H1 (cell line): ENCODE data around the gene ZSWIM4. TPM values are rescaled to one million over a fixed set of nuclear protein-coding genes. Genes with fewer than 3 reads are reported as not detected.
"Not testable (repeated sequence)": the region's sequence is repeated elsewhere in the genome, so short reads cannot be mapped to it uniquely, and the experiment has no call there.

Experiments
- CTCF ChIA-PET: fragments of 300-600 bp; sonication (Branson Sonifier 250); formaldehyde crosslinking; loops from one replicate; lab custom pipeline; 2021; ENCODE audit not compliant: partially characterized antibody; lab: Charles Lee
- POLR2A ChIA-PET: fragments of 300-600 bp; sonication (Branson Sonifier 250); formaldehyde crosslinking; loops from one replicate; lab custom pipeline; 2021; ENCODE audit warnings: inconsistent platforms; ENCODE audit not compliant: partially characterized antibody; lab: Charles Lee
- DNase-seq, 2 experiments: peaks; one replicate each; pipeline versions ENCODE4 v3.0.0 to v3.0.0-alpha.2; 2010 to 2022; ENCODE audit warnings: low spot score in 2 of 2, low read depth in 1 of 2, mixed read lengths in 1 of 2
- FAIRE-seq: peaks from 2 replicates; lab custom pipeline; 2011; peaks lifted over from hg19 to GRCh38; lab: Jason Lieb, UNC
- H2AFZ ChIP-seq: 2 replicates; pipeline ENCODE4 v1.8.1; 2012; ENCODE audit warnings: low read length, inconsistent platforms
- H2AK5ac ChIP-seq: 2 replicates; pipeline ENCODE4 v1.6.1; 2013; ENCODE audit warnings: low read depth, low read length
- H2BK120ac ChIP-seq: replicated peaks from 2 replicates; pipeline ENCODE3; 2013; ENCODE audit warnings: low read depth, low read length, inconsistent platforms
- H2BK12ac ChIP-seq: 2 replicates; pipeline ENCODE4 v1.6.1; 2013; ENCODE audit warnings: low read depth, low read length
- H2BK15ac ChIP-seq: 2 replicates; pipeline ENCODE4 v1.6.1; 2013; ENCODE audit warnings: low read length
- H2BK20ac ChIP-seq: 2 replicates; pipeline ENCODE4 v1.6.1; 2013; ENCODE audit warnings: low read length
- H2BK5ac ChIP-seq: 2 replicates; pipeline ENCODE4 v1.6.1; 2013; ENCODE audit warnings: low read depth, low read length
- H3K14ac ChIP-seq: 2 replicates; pipeline ENCODE4 v1.6.1; 2013; ENCODE audit warnings: inconsistent platforms; ENCODE audit not compliant: insufficient read length
- H3K18ac ChIP-seq: 2 replicates; pipeline ENCODE4 v1.6.1; 2013; ENCODE audit warnings: low read length; ENCODE audit errors: extremely low read depth
- H3K23ac ChIP-seq: 2 replicates; pipeline ENCODE4 v1.6.1; 2013; ENCODE audit warnings: inconsistent platforms; ENCODE audit not compliant: insufficient read length
- H3K23me2 ChIP-seq: 2 replicates; pipeline ENCODE4 v1.6.1; 2013; ENCODE audit warnings: low read depth, low read length
- H3K27ac ChIP-seq: 2 replicates; pipeline ENCODE4 v1.6.1; 2011; ENCODE audit warnings: low read depth, low read length, inconsistent platforms
- H3K27me3 ChIP-seq, 4 experiments: replicated peaks in 1 of 4; 1 replicate in 1 of 4; 2 replicates in 3 of 4; pipeline versions ENCODE4 v1.6.1 to v1.8.1; 2011 to 2013; ENCODE audit warnings: low read length in 3 of 4, mild to moderate bottlenecking in 3 of 4, inconsistent platforms in 2 of 4, mixed read lengths in 2 of 4, moderate library complexity in 1 of 4; ENCODE audit not compliant: control insufficient read depth in 3 of 4, insufficient read depth in 3 of 4; ENCODE audit errors: extremely low read depth in 1 of 4
- H3K36me3 ChIP-seq, 4 experiments: 2 replicates each; pipeline versions ENCODE4 v1.6.1 to v1.8.1; 2011 to 2013; ENCODE audit warnings: mild to moderate bottlenecking in 4 of 4, low read length in 3 of 4, moderate library complexity in 2 of 4, control low read depth in 1 of 4, inconsistent platforms in 1 of 4; ENCODE audit not compliant: insufficient read depth in 4 of 4, control insufficient read depth in 2 of 4
- H3K4ac ChIP-seq: replicated peaks from 2 replicates; pipeline ENCODE3; 2013; ENCODE audit warnings: low read length, low read depth, mixed read lengths, inconsistent platforms; ENCODE audit not compliant: insufficient read length
- H3K4me1 ChIP-seq, 4 experiments: replicated peaks in 1 of 4; 1 replicate in 1 of 4; 2 replicates in 3 of 4; pipeline versions ENCODE4 v1.6.1 to v1.8.1; 2011 to 2013; ENCODE audit warnings: low read length in 3 of 4, inconsistent platforms in 2 of 4, mixed read lengths in 1 of 4; ENCODE audit not compliant: insufficient read depth in 4 of 4, control insufficient read depth in 3 of 4
- H3K4me2 ChIP-seq, 2 experiments: 2 replicates each; pipeline versions ENCODE4 v1.6.1 to v1.8.1; 2011 to 2013; ENCODE audit warnings: low read depth in 2 of 2, low read length in 2 of 2, control low read depth in 1 of 2, inconsistent platforms in 1 of 2, mild to moderate bottlenecking in 1 of 2; ENCODE audit not compliant: insufficient read depth in 1 of 2
- H3K4me3 ChIP-seq, 4 experiments: fragments of 200-600, 300-600 bp in 1 of 4; sonication (generic), shearing (Covaris generic), sonication (Bioruptor Twin) in 1 of 4; 2 replicates each; pipeline versions ENCODE4 v1.5.1 to v1.8.1; 2011 to 2016; ENCODE audit warnings: low read length in 4 of 4, low read depth in 3 of 4, control low read depth in 2 of 4, inconsistent platforms in 2 of 4, mild to moderate bottlenecking in 2 of 4, mixed read lengths in 1 of 4, moderate library complexity in 1 of 4; ENCODE audit not compliant: insufficient read depth in 2 of 4; ENCODE audit errors: extremely low read depth in 1 of 4
- H3K56ac ChIP-seq: replicated peaks from 2 replicates; pipeline ENCODE3; 2013; ENCODE audit warnings: low read depth, mild to moderate bottlenecking, mixed read lengths, low read length, inconsistent platforms; ENCODE audit not compliant: insufficient read length
- H3K79me1 ChIP-seq: 2 replicates; pipeline ENCODE4 v1.6.1; 2013; ENCODE audit warnings: low read depth, low read length, control low read depth
- H3K79me2 ChIP-seq, 2 experiments: 2 replicates each; pipeline versions ENCODE4 v1.6.1 to v1.8.1; 2012 to 2013; ENCODE audit warnings: low read length in 2 of 2, mild to moderate bottlenecking in 2 of 2, inconsistent platforms in 1 of 2; ENCODE audit not compliant: insufficient read depth in 2 of 2, control insufficient read depth in 1 of 2
- H3K9ac ChIP-seq, 4 experiments: replicated peaks in 1 of 4; 1 replicate in 1 of 4; 2 replicates in 3 of 4; pipeline versions ENCODE4 v1.6.1 to v1.8.1; 2011 to 2013; ENCODE audit warnings: low read depth in 3 of 4, low read length in 3 of 4, control low read depth in 2 of 4, mild to moderate bottlenecking in 2 of 4, moderate library complexity in 2 of 4, inconsistent platforms in 1 of 4; ENCODE audit errors: extremely low read depth in 1 of 4
- H3K9me3 ChIP-seq, 2 experiments: 2 replicates each; pipeline versions ENCODE4 v1.6.1 to v1.8.1; 2012 to 2013; ENCODE audit warnings: mild to moderate bottlenecking in 2 of 2, moderate library complexity in 2 of 2, control low read depth in 1 of 2, inconsistent platforms in 1 of 2, low read depth in 1 of 2, low read length in 1 of 2, mixed read lengths in 1 of 2; ENCODE audit not compliant: insufficient read depth in 2 of 2
- H4K20me1 ChIP-seq, 2 experiments: replicated peaks in 1 of 2; 2 replicates each; pipeline versions ENCODE3 to v1.8.1; 2011 to 2013; ENCODE audit warnings: inconsistent platforms in 2 of 2, low read length in 2 of 2, mild to moderate bottlenecking in 1 of 2; ENCODE audit not compliant: insufficient read depth in 2 of 2, control insufficient read depth in 1 of 2
- H4K5ac ChIP-seq: 2 replicates; pipeline ENCODE4 v1.6.1; 2013; ENCODE audit warnings: low read length, low read depth, mixed read lengths, inconsistent platforms; ENCODE audit not compliant: insufficient read length
- H4K8ac ChIP-seq: 2 replicates; pipeline ENCODE4 v1.8.0; 2013; ENCODE audit warnings: mild to moderate bottlenecking, moderate library complexity, low read length, inconsistent platforms; ENCODE audit not compliant: insufficient read depth; ENCODE audit errors: extremely low read depth
- H4K91ac ChIP-seq: replicated peaks from 2 replicates; pipeline ENCODE3; 2013; ENCODE audit warnings: low read length, mixed read lengths, inconsistent platforms; ENCODE audit not compliant: insufficient read length
- NRF1 ChIP-seq: IDR thresholded peaks from 2 replicates; pipeline ENCODE4 v1.6.1; 2011; ENCODE audit warnings: mild to moderate bottlenecking, low read depth, low read length, improper control_type of control experiment
- WGBS, 2 experiments: shearing (Covaris generic) in 1 of 2; methylation state at CpG; one replicate each; pipeline versions ENCODE4 v1.1.6 to v1.1.7; 2013 to 2015; ENCODE audit warnings: low lambda C conversion rate in 2 of 2, mixed read lengths in 2 of 2, inconsistent platforms in 1 of 2, low coverage in 1 of 2, missing lambda C conversion rate in 1 of 2; ENCODE audit not compliant: insufficient replicate concordance in 2 of 2, insufficient coverage in 1 of 2, insufficient read length in 1 of 2; ENCODE audit errors: extremely low coverage in 1 of 2, missing lambda C conversion rate in 1 of 2; 5-methylcytosine and 5-hydroxymethylcytosine counted together
- polyA plus RNA-seq, 7 experiments: library from polyadenylated mRNA; depleted of rRNA in 3 of 7; stranded (reverse) in 5 of 7; unstranded in 2 of 7; fragments of >200 nt in 5 of 7; fragments of 200-250 nt in 2 of 7; gene quantifications; 1 replicate in 5 of 7; 2 replicates in 1 of 7; 4 replicates in 1 of 7; pipeline versions ENCODE4 v1.2.1 to v1.2.3, GENCODE V29; 2011 to 2013; ENCODE audit warnings: missing spikeins in 2 of 7, mixed read lengths in 2 of 7
- total RNA-seq: library from RNA; stranded (reverse); fragmentation: NEBNext Ultra II Directional; extraction: Animal tissue kit (Norgen Biotek cat#: 25700); gene quantifications from 2 replicates; pipeline ENCODE4 v1.2.1, GENCODE V29; 2021

ZSWIM4 gene
- total and polyA plus RNA-seq, 2 of the 8 experiments (the other 6 are each of a cell fraction or from before 2014, with no cell fraction given), result 12.2 to 31.1 TPM

GRCh38 chr19:13790354-13790753, 4.9 kb upstream of the ZSWIM4 start (continued):
- TF ChIP-seq NRF1, result no peak

DNA sequence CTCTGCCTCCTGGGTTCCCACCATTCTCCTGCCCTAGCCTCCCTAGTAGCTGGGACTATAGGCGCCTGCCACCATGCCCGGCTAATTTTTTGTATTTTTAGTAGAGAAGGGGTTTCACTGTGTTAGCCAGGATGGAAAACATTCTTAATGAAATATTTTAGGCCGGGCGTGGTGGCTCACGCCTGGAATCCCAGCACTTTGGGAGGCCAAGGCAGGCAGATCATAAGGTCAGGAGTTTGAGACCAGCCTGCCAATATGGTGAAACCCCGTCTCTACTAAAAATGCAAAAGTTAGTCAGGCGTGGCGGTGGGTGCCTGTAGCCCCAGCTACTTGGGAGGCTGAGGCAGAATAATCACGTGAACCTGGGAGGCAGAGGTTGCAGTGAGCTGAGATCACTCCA, 1.9 kb upstream of the ZSWIM4 start:
- Histone ChIP-seq H2AK5ac (peak overlapping the region; percentile 45; the same call in 1 of the 2 replicates), H2BK12ac (peak overlapping the region; percentile 98; the same call in 1 of the 2 replicates), H3K79me2 (peaks cover 0 to 12% of the 10 kb centered on the region in 2 experiments; a peak in 1 of 4 replicates)
- DNase-seq, H3K27me3 ChIP-seq, H2BK20ac ChIP-seq, H2BK15ac ChIP-seq, H2BK5ac ChIP-seq, H3K23me2 ChIP-seq, H4K91ac ChIP-seq, H3K9me3 ChIP-seq, H3K4me3 ChIP-seq, FAIRE-seq, H4K5ac ChIP-seq, H4K20me1 ChIP-seq, H4K8ac ChIP-seq, H3K23ac ChIP-seq, H2AFZ ChIP-seq, H2BK120ac ChIP-seq, H3K27ac ChIP-seq, H3K14ac ChIP-seq, H3K18ac ChIP-seq, H3K36me3 ChIP-seq, H3K79me1 ChIP-seq, H3K4me1 ChIP-seq, H3K9ac ChIP-seq, H3K4me2 ChIP-seq, H3K56ac ChIP-seq, H3K4ac ChIP-seq: not testable (repeated sequence)
- WGBS, 2 experiments, result 93% methylated on average over 9 of the region's 9 CpGs; no CpG with 5 or more reads in 1 of the 2 experiments
- ChIA-PET POLR2A (interaction anchor here (2.9 to 6.7 kb wide), 5 partner anchors 9 to 55 kb away, joined by 14 to 60 read pairs (median 55); partner anchors contain the start of gene C19orf53), CTCF (interaction anchor here (0.6 to 5.5 kb wide), 3 partner anchors 10 to 69 kb away, joined by 3 to 42 read pairs (median 4); no protein-coding TSS in a partner anchor)
